Esophagus muscularis mucosa (tissue), 4 donors: Measurements from ENCODE around the gene GDF2. TPM values are rescaled to one million over a fixed set of nuclear protein-coding genes. Genes with fewer than 3 reads are reported as not detected.

Experiments
- DNase-seq: peaks from one replicate; pipeline ENCODE4 v3.0.0-alpha.2; 2017; ENCODE audit errors: extremely low spot score
- H3K27ac ChIP-seq, 4 donors: fragments of 200-600 bp; sonication (generic); replicated peaks in 1 of 4; 1 replicate in 3 of 4; 2 replicates in 1 of 4; pipeline ENCODE4 v1.5.1; 2016 to 2019; ENCODE audit warnings: mild to moderate bottlenecking in 1 of 4
- H3K27me3 ChIP-seq, 4 donors: fragments of 200-600 bp; sonication (generic); one replicate each; pipeline versions ENCODE4 v1.5.1 to v1.6.0; 2016 to 2019
- H3K36me3 ChIP-seq, 4 donors: fragments of 200-600 bp; sonication (generic); one replicate each; pipeline ENCODE4 v1.5.1; 2016 to 2019
- H3K4me1 ChIP-seq, 4 donors: fragments of 200-600 bp; sonication (generic); one replicate each; pipeline ENCODE4 v1.5.1; 2016 to 2019
- H3K4me3 ChIP-seq, 4 donors: fragments of 200-600 bp; sonication (generic); 1 replicate in 2 of 4; 2 replicates in 2 of 4; pipeline ENCODE4 v1.5.1; 2016 to 2019; ENCODE audit warnings: mild to moderate bottlenecking in 4 of 4, moderate library complexity in 1 of 4
- H3K9me3 ChIP-seq, 4 donors: fragments of 200-600 bp; sonication (generic); 1 replicate in 3 of 4; 2 replicates in 1 of 4; pipeline ENCODE4 v1.5.1; 2016 to 2019
- EP300 ChIP-seq: sonication (generic); formaldehyde crosslinking; IDR thresholded peaks from one replicate; pipeline ENCODE4 v1.6.1; 2017; ENCODE audit warnings: antibody characterized with exemption
- POLR2A ChIP-seq: fragments of 450-650 bp; IDR thresholded peaks from one replicate; pipeline ENCODE4 v1.6.1; 2017; ENCODE audit warnings: antibody characterized with exemption, moderate library complexity, mild to moderate bottlenecking, low read depth
- POLR2AphosphoS5 ChIP-seq, 2 donors: sonication (generic); formaldehyde crosslinking; IDR thresholded peaks; one replicate each; pipeline ENCODE4 v1.6.1; 2017; ENCODE audit warnings: antibody characterized with exemption in 2 of 2
- WGBS: methylation state at CpG from one replicate; pipeline ENCODE4 v1.1.5; 2018; 5-methylcytosine and 5-hydroxymethylcytosine counted together
- intact Hi-C: fragments of 100-400 bp; cut with DNase I; formaldehyde crosslinking; loops from one replicate; pipeline ENCODE4 v1.15.1; 2023
- total RNA-seq, 4 donors: library from RNA; depleted of rRNA; stranded (reverse); fragments of >200 nt; gene quantifications; one replicate each; pipeline versions ENCODE4 v1.1.0 to v1.2.1, GENCODE V29; 2016
- TF ChIP-seq, protein P1 (sequence below), 3 experiments: fragments of 200-600 bp in 2 of 3; fragments of 450-650 bp in 1 of 3; sonication (generic) in 2 of 3; IDR thresholded peaks; one replicate each; pipeline ENCODE4 v1.5.1; 2017 to 2019; ENCODE audit warnings: antibody characterized with exemption in 3 of 3, mild to moderate bottlenecking in 2 of 3, moderate library complexity in 1 of 3

GDF2 gene
- total RNA-seq, 4 donors from 2014 or later = not detected

DNA sequence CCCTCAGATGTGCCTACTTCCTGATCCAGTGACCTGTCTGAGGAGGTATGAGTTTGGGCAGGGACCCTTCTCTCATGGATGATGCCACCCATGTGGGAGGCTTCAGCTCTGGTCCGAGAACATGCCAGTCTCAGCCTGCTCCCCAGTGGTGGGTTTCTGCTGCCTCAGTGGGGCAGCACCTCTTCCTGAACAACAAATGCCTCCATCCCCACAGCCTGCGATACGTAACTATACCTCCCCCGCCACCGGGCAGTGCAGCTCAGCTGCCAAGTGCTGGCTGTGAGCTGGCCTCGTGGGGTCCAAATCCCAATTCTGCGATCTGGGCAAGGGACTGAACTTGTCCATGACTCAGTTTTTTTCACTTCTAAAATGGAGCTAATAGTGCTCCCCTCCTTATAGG is 19.1 kb upstream of the GDF2 start:
- TF ChIP-seq EP300 = no peak
- TF ChIP-seq POLR2AphosphoS5 (IDR thresholded peaks at IDR 0.05) = no peak
- TF ChIP-seq POLR2A = no peak
- TF ChIP-seq, protein P1, sequence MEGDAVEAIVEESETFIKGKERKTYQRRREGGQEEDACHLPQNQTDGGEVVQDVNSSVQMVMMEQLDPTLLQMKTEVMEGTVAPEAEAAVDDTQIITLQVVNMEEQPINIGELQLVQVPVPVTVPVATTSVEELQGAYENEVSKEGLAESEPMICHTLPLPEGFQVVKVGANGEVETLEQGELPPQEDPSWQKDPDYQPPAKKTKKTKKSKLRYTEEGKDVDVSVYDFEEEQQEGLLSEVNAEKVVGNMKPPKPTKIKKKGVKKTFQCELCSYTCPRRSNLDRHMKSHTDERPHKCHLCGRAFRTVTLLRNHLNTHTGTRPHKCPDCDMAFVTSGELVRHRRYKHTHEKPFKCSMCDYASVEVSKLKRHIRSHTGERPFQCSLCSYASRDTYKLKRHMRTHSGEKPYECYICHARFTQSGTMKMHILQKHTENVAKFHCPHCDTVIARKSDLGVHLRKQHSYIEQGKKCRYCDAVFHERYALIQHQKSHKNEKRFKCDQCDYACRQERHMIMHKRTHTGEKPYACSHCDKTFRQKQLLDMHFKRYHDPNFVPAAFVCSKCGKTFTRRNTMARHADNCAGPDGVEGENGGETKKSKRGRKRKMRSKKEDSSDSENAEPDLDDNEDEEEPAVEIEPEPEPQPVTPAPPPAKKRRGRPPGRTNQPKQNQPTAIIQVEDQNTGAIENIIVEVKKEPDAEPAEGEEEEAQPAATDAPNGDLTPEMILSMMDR (IDR thresholded peaks at IDR 0.05) = no peak
- Histone ChIP-seq H3K9me3 (no peaks in the 10 kb centered on the region), H3K27ac (no peak overlapping the region), H3K36me3 (no peaks in the 10 kb centered on the region), H3K4me1 (peaks cover 4 to 26% (median 17%) of the 10 kb centered on the region in 4 donors), H3K27me3 (peaks cover 0 to 51% (median 10%) of the 10 kb centered on the region in 4 donors), H3K4me3 (no peak overlapping the region)
- no peak for DNase-seq
- WGBS = 88% methylated on average over 6 of the region's 7 CpGs
- intact Hi-C loops = no loop called here

GRCh38 chr10:47303866-47304265 is 18.4 kb upstream of the GDF2 start:
- intact Hi-C loops = no loop called here
- H3K27ac ChIP-seq = no peak overlapping the region
- peaks cover 0 to 51% (median 10%) of the 10 kb centered on the region in 4 donors for H3K27me3 ChIP-seq

GRCh38 chr10:47305566-47305965 is 16.7 kb upstream of the GDF2 start:
- intact Hi-C loops = no loop called here
- Histone ChIP-seq H3K27ac (no peak overlapping the region), H3K27me3 (peaks cover 0 to 43% (median 8%) of the 10 kb centered on the region in 4 donors), H3K4me1 (peaks cover 2 to 6% (median 5%) of the 10 kb centered on the region in 4 donors), H3K9me3 (no peaks in the 10 kb centered on the region), H3K36me3 (no peaks in the 10 kb centered on the region), H3K4me3 (no peak overlapping the region)
- DNase-seq = no peak
- TF ChIP-seq POLR2A (no peak), POLR2AphosphoS5 (IDR thresholded peaks at IDR 0.05) (no peak), EP300 (no peak)
- TF ChIP-seq, protein P1 (IDR thresholded peaks at IDR 0.05) = no peak
- 58% methylated on average over 2 of the region's 2 CpGs for WGBS

More at GRCh38 chr10:47303866-47304265, 18.4 kb upstream of the GDF2 start:
- no peak for DNase-seq
- Histone ChIP-seq H3K4me1 (peaks cover 4 to 21% (median 17%) of the 10 kb centered on the region in 4 donors), H3K9me3 (no peaks in the 10 kb centered on the region), H3K36me3 (no peaks in the 10 kb centered on the region), H3K4me3 (no peak overlapping the region)
- TF ChIP-seq POLR2A (no peak), POLR2AphosphoS5 (IDR thresholded peaks at IDR 0.05) (no peak), EP300 (no peak)
- TF ChIP-seq, protein P1 (IDR thresholded peaks at IDR 0.05) = no peak
- WGBS = 89% methylated on average over 6 of the region's 6 CpGs

GRCh38 chr10:47306387-47307210 is 15.7 kb upstream of the GDF2 start:
- H3K27me3 ChIP-seq = peaks cover 0 to 33% (median 4%) of the 10 kb centered on the region in 4 donors
- no peak overlapping the region for H3K4me3 ChIP-seq
- intact Hi-C loops = no loop called here
- DNase-seq = no peak
- WGBS = 82% methylated on average over 10 of the region's 10 CpGs
- no peak overlapping the region for H3K27ac ChIP-seq
- H3K9me3 ChIP-seq = no peaks in the 10 kb centered on the region
- TF ChIP-seq EP300 (no peak), POLR2A (no peak), POLR2AphosphoS5 (IDR thresholded peaks at IDR 0.05) (no peak)
- TF ChIP-seq, protein P1 (IDR thresholded peaks at IDR 0.05) = no peak
- H3K36me3 ChIP-seq = no peaks in the 10 kb centered on the region
- peaks cover 0 to 9% (median 8%) of the 10 kb centered on the region in 4 donors for H3K4me1 ChIP-seq
